Mucosa of rectum (tissue), 2 donors: ENCODE results near the gene SNAPC4.

Source experiments
- H3K27ac ChIP-seq, 2 donors: one replicate each; pipeline ENCODE4 v1.7.0; 2013; ENCODE audit warnings: inconsistent platforms in 2 of 2, low read depth in 2 of 2, low read length in 2 of 2
- H3K27me3 ChIP-seq, 2 donors: one replicate each; pipeline ENCODE4 v1.7.0; 2013; ENCODE audit warnings: low read length in 2 of 2; ENCODE audit not compliant: control insufficient read depth in 2 of 2, insufficient read depth in 2 of 2
- H3K36me3 ChIP-seq, 2 donors: one replicate each; pipeline ENCODE4 v1.7.0; 2013; ENCODE audit warnings: low read length in 2 of 2; ENCODE audit not compliant: control insufficient read depth in 2 of 2, insufficient read depth in 2 of 2
- H3K4me1 ChIP-seq, 2 donors: one replicate each; pipeline ENCODE4 v1.7.0; 2013; ENCODE audit warnings: low read length in 2 of 2, mild to moderate bottlenecking in 1 of 2; ENCODE audit not compliant: control insufficient read depth in 2 of 2, insufficient read depth in 2 of 2
- H3K4me3 ChIP-seq, 2 donors: one replicate each; pipeline ENCODE4 v1.7.0; 2013; ENCODE audit warnings: low read length in 2 of 2
- H3K9ac ChIP-seq, 2 donors: one replicate each; pipeline ENCODE4 v1.7.0; 2013; ENCODE audit warnings: low read length in 2 of 2, low read depth in 1 of 2, mild to moderate bottlenecking in 1 of 2
- H3K9me3 ChIP-seq, 2 donors: one replicate each; pipeline ENCODE4 v1.7.0; 2013; ENCODE audit warnings: low read length in 2 of 2; ENCODE audit not compliant: control insufficient read depth in 2 of 2
- donor health status: healthy.
- donor health status: Normal muscosa, but diverticular disease.

Gene SNAPC4

DNA sequence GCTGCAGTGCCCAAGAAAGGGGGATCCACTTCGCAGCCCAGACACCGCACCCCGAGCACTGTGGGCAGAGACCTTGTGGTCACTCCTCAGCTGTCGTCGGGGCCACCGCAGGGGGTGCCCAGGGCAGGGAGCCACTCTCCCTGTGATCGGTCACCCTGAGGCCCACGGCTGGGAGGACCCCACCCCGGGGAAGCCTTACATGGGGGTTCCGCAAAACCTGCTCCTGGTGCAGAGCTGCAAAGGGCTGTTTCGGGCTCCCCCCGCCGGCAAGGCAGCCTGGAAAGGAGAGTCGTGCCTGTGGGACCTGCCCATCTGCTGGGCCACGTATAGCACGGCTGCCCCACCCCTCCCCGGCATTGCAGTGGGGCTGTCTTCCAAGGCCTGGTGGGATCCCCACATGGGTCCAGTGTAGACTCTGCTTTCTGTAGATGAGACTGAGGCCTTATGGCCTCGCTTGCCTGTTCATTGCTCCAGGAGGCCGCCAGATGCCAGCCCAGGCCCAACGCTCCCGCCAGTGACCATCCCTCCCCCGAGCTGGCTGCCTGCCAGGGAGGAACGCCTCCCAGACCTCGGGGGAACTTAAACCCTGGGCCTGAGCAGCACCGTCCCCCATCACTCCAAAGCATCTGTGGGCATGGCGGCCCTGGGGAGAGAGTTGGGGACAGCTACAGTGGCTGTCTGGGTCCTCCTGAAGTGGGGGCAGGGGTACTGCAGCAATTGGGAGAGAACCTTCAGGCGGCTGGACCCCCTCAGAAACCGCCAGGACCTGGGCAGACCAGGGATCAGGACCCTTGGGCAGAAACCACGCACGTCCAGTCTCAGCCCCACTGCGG is 34.8 kb downstream of the SNAPC4 start:
- Histone ChIP-seq H3K4me3 (no peak overlapping the region), H3K27ac (no peak overlapping the region), H3K4me1 (peaks cover 6 to 15% of the 10 kb centered on the region in 2 donors), H3K36me3 (no peaks in the 10 kb centered on the region), H3K27me3 (no peaks in the 10 kb centered on the region), H3K9me3 (no peaks in the 10 kb centered on the region), H3K9ac (no peak overlapping the region)

DNA sequence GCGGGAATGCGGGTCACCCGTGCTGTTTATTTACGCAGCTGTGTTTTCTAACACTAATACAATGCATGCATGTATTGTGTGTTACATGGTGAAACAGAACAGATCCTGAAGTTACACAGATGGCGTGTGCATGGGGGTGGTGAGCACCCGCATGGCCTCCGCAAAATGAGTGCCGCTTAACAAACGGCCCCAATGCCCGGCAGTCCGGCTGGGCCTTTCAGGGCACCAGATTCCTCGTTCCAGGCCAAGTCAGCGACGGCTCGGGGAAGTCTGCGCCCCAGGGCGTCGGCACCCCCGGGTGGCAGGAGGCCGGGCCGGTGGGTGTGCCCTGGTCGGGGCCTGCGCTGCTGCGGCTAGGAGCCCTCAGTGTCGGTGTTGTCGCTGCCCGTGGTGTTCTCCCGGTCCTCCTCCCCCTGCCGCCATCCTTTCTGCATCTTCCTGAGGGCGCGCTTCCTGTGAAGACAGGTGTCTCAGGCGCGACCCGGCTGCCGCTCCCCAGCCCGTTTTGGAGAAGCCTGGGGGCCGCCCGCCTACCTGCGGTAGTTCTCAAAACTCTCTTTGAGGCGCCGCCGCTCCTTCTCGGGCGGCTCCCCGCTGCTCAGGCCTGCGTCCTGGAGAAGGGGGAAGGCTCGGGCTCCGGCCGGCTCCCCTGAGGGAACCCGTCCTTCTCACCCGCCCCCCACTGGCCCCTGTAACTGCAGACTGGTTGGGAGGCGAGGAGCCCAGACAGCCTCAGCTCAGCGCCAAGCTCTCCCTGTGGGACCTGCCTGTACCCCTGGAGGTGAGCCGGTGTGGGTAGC is 35.8 kb downstream of the SNAPC4 start:
- Histone ChIP-seq H3K9me3 (no peaks in the 10 kb centered on the region), H3K36me3 (no peaks in the 10 kb centered on the region), H3K27me3 (no peaks in the 10 kb centered on the region), H3K4me1 (peaks cover 6 to 15% of the 10 kb centered on the region in 2 donors), H3K4me3 (no peak overlapping the region), H3K27ac (no peak overlapping the region), H3K9ac (peak overlapping the region in 1 of 2 donors; percentile 90)

DNA sequence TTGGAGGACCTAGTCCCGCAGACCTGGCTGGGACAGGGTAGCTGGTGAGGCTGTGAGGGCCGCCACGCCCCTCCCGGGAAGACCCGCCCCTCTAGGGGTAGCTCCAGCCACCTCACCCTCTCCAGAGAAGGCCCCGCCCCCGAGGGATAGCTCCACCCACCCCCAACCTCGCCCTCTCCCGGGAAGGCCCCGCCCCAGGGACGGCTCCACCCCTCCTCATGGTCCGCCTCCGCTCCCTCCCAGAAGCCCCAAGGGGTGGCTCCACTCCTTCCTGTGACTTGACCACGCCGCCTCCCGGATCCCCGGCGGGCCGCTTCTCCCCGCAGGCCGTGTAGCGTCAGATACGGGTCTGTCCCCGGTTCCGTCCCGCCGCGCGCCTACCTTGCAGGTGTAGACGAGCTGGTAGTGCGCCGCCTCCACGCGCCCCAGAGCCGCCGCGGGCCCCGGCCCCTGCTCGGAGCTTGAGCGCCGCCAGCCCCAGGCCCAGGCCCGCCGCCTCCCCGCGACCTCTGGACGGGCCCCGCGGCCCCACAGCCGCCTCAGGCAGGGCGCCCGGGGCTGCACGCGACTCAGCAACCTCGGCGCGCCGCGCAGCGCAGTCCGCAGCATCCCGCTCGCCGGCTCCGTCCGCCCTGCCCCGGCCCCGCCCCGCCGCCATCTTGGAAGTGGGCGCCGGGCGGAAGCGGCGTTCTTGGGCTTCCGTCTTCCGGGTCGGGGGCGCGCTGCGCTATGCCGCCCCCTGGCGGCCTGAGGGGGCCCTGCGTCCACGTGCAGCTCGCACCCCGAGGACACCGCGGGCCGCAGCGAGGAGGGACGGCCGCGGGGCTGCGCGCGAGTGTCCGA is 36.6 kb downstream of the SNAPC4 start, which contains the start of gene DNLZ:
TSS of gene DNLZ (minus strand) at position 639 of the 843 bp plus-strand sequence. CDS start at position 609, 30 bp downstream.
- no peaks in the 10 kb centered on the region for H3K36me3 ChIP-seq

DNA sequence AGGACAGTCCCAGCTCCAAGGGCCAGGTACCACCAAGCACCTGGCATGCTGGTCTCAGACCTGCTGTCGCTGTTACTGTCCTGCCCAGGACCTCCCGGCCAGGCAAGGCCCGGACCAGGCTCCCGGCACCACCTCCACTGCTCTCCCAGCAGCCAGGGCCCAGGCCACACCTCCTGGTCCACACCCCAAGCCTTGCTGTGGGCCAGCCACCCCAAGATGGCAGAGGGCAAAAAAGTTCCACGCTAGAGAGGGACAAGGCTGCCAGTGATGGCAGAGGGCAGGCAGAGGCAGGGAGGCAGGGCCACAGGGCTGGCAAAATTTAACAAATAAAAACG is 37.6 kb downstream of the SNAPC4 start:
- Histone ChIP-seq H3K36me3 (no peaks in the 10 kb centered on the region), H3K27me3 (no peaks in the 10 kb centered on the region), H3K4me1 (peaks cover 6 to 15% of the 10 kb centered on the region in 2 donors), H3K9me3 (no peaks in the 10 kb centered on the region), H3K4me3 (no peak overlapping the region), H3K9ac (no peak overlapping the region), H3K27ac (peak overlapping the region in 1 of 2 donors; percentile 89)

More for the DNA sequence above, 36.6 kb downstream of the SNAPC4 start, which contains the start of gene DNLZ:
- peaks cover 6 to 15% of the 10 kb centered on the region in 2 donors for H3K4me1 ChIP-seq
- peak within 1 kb of the TSS; percentile 60 to 90 for H3K9ac ChIP-seq
- no peaks in the 10 kb centered on the region for H3K9me3 ChIP-seq
- no peaks in the 10 kb centered on the region for H3K27me3 ChIP-seq
- H3K27ac ChIP-seq, result peak within 1 kb of the TSS; percentile 82 to 89
- peak within 1 kb of the TSS; percentile 69 to 89 for H3K4me3 ChIP-seq

DNA sequence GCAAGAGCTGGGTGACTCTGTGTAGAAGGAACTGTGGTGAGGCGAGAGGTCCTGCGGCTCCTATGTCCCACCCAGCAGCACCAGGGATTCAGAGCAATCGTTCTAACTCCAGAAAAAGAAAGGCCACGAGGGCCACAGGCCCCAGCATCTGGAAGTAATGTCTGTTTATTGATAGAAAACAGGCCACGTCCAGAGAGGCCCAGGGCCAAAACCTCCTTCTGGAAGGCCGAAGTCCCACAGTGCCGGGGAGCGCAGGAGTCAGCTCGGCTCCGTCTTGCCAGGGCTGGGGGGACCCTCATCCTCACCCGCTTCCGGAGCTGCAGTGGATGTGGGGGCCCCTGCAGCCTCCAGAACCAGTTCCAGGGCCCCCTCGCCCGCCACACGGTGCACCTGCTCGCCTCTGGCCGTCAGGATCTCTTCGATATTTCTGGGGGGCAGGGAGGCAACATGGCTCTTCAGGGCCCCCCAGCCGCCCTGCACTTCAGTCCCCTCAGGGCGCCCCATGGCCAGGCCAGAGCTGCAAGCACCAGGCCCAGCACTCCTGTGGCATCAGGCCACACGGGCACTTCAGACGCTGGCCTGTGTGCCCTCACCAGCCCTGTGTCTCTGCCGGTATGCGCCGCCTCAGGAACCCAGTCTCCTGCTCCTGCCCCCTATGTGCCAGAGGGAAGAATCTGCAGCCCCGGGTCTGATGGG is 38.1 kb downstream of the SNAPC4 start:
- Histone ChIP-seq H3K4me3 (no peak overlapping the region), H3K27me3 (no peaks in the 10 kb centered on the region), H3K36me3 (no peaks in the 10 kb centered on the region), H3K27ac (peak overlapping the region in 1 of 2 donors; percentile 89), H3K9ac (no peak overlapping the region), H3K4me1 (peaks cover 6 to 15% of the 10 kb centered on the region in 2 donors), H3K9me3 (no peaks in the 10 kb centered on the region)

DNA sequence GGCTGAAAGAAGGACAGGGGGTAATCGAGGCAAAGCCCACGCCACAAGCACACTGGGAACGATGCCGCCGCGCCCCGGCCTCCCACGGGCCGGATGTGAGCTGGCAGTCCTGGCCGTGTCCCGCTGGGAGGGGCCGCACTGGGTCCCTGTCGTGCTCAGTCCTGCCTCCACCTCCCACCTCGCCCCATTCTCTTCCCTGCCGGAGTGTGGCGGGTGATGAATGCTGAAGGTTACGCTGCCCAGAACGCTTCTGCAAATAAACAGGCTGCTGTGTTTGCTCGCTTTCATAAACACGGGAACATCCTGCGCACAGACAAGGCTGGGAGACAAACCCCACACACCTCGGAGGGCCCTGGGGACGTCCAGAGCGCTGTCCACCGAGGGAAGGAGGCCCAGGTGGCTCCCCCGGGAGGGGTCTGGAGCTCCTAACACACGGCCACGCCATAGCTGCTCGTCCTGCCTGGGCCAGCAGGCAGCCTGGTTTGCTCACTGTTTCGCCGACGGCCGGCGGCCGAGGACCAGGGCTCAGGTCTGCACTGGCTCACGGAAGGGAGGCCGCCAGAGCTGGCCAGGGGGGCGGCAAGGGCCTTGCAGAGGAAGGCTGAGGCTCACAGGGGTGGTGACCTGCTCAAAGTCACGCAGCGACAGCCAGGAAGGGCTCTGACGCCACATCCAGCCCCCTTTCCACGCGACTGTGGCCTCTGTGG is 38.8 kb downstream of the SNAPC4 start:
- Histone ChIP-seq H3K27me3 (no peaks in the 10 kb centered on the region), H3K9ac (no peak overlapping the region), H3K4me1 (peaks cover 6 to 15% of the 10 kb centered on the region in 2 donors), H3K4me3 (no peak overlapping the region), H3K27ac (peak overlapping the region; percentile 13 to 89), H3K9me3 (no peaks in the 10 kb centered on the region), H3K36me3 (no peaks in the 10 kb centered on the region)

DNA sequence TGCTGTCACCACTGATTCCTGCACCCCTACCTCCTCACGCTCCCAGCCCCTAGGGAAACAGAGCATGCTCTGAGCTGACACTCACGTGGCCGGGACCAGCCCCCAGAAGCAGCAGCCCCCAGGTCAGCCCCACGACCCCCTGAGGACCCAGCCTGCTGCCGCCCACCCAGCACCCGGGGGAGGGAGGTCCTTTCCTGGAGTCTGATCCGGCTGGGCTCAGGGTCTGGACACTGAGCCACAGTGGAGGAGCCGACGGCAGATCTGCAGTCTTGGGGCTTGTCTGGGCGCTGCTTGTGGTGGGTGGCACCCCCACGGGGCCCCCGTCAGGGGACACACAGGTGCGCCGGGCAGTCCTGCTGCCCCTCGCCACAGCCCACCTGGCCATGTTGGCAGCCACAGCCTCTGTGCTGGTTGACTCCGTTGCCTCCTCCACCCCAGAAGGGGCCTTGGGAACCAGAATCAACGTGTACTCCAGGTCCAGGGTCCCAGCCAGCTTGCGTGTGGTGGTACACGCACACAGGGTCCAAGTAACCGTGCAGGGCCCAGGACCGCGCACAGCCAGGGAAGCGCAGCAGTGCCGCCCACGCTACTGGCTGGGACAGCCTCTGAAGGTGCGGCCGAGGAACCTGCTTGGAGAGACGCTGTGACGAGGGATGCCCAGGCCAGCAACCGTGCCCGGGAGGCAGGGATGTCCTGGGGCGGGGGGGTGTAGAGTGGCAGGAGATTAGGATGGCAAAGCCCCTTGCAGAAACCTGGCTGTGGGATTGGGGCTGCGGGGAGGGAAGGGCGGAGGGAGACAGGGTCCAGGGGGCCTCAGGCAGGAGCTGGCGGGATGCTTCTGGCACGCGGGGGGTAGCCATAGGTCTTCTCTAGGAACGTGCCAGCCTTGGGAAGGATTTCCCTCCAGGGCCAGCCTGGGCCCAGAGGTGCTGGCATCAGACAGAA is 39.9 kb downstream of the SNAPC4 start:
- Histone ChIP-seq H3K27ac (no peak overlapping the region), H3K9ac (no peak overlapping the region), H3K4me1 (peaks cover 6 to 15% of the 10 kb centered on the region in 2 donors)

DNA sequence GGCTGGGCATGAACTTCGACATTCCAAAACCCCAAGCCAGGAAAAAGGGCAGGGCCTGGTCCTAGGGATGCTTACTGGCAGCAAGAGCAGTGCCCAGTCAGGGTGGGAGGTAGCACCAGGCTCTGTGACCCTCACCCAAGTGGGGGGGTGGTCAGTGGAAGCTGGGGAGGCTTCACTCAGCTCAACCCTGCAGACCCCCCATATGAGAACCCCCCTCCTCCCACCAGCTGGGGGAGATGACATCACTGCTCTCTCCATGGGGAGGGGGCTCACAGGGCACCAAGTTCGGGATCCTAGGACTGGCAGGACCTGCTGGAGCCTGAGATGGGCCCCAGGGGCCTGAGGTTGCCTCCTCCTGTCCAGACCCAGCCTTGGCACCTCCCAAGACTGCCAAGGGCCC is 41.1 kb downstream of the SNAPC4 start:
- Histone ChIP-seq H3K4me3 (no peak overlapping the region), H3K36me3 (no peaks in the 10 kb centered on the region), H3K9ac (no peak overlapping the region), H3K4me1 (peaks cover 4 to 12% of the 10 kb centered on the region in 2 donors), H3K27me3 (no peaks in the 10 kb centered on the region), H3K27ac (no peak overlapping the region), H3K9me3 (no peaks in the 10 kb centered on the region)

More for the DNA sequence above, 39.9 kb downstream of the SNAPC4 start:
- H3K9me3 ChIP-seq, result no peaks in the 10 kb centered on the region
- H3K27me3 ChIP-seq, result no peaks in the 10 kb centered on the region
- H3K4me3 ChIP-seq, result no peak overlapping the region
- H3K36me3 ChIP-seq, result no peaks in the 10 kb centered on the region
